A549 treated with AZD9567 at 1 μM for 4 hours (cell line): ENCODE results near the gene GLYATL1. TPM values are rescaled to one million over a fixed set of nuclear protein-coding genes. Genes with fewer than 3 reads are reported as not detected.

Source experiments
- total RNA-seq: library from RNA; stranded (reverse); fragments of 200-300 nt; extraction: Qiagen RNA extraction; gene quantifications from 5 replicates; pipeline ENCODE4 v1.2.3, GENCODE V29; 2022; ENCODE audit not compliant: insufficient read depth

The GLYATL1 gene, protein sequence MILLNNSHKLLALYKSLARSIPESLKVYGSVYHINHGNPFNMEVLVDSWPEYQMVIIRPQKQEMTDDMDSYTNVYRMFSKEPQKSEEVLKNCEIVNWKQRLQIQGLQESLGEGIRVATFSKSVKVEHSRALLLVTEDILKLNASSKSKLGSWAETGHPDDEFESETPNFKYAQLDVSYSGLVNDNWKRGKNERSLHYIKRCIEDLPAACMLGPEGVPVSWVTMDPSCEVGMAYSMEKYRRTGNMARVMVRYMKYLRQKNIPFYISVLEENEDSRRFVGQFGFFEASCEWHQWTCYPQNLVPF
- total RNA-seq, result 0.06 TPM in 1 of 5 replicates, not detected in the others

GRCh38 chr11:58939277-58939676, at the start of gene GLYATL1:
TSS of gene GLYATL1 (plus strand) at chr11:58939488. CDS start at chr11:58947088, 7,600 bp downstream.

Other genes with a start within 250 kb of the GLYATL1 start
- gene GLYAT, start 207.5 kb upstream of the GLYATL1 start, total RNA-seq, result not detected in 5 replicates
- gene GLYATL2, start 94.8 kb upstream of the GLYATL1 start, total RNA-seq, result 0.08 to 0.17 TPM in 2 of 5 replicates, not detected in the others
- not detected in 5 replicates for gene GLYATL1B, start 146.8 kb downstream of the GLYATL1 start, total RNA-seq
- 7.5 to 8.0 TPM (median 7.8 TPM) in 5 replicates for gene FAM111B, start 167.7 kb downstream of the GLYATL1 start, total RNA-seq
- 7.1 to 18.0 TPM (median 7.8 TPM) in 5 replicates for gene FAM111A, start 203.4 kb downstream of the GLYATL1 start, total RNA-seq
- 3.2 to 4.8 TPM (median 4.1 TPM) in 5 replicates for gene DTX4, start 232.6 kb downstream of the GLYATL1 start, total RNA-seq